GM10847 (cell line): ENCODE results near the gene IL17D.

Experiments
- POLR2A ChIP-seq: IDR thresholded peaks from 2 replicates; pipeline ENCODE4 v1.6.1; 2011; ENCODE audit not compliant: insufficient read length; ENCODE audit errors: extremely low read depth

Gene IL17D

GRCh38 chr13:20713751-20714150 is 10.3 kb downstream of the IL17D start:
- TF ChIP-seq POLR2A: no peak

GRCh38 chr13:20714161-20714560 is 10.7 kb downstream of the IL17D start:
- TF ChIP-seq POLR2A: no peak

GRCh38 chr13:20714563-20715329 is 11.2 kb downstream of the IL17D start:
- no peak for TF ChIP-seq POLR2A

- TF ChIP-seq POLR2A: no peak
Measured at GRCh38 chr13:20715330-20715712, 11.8 kb downstream of the IL17D start.

- no peak for TF ChIP-seq POLR2A
Measured at GRCh38 chr13:20716951-20717350, 13.5 kb downstream of the IL17D start.

DNA sequence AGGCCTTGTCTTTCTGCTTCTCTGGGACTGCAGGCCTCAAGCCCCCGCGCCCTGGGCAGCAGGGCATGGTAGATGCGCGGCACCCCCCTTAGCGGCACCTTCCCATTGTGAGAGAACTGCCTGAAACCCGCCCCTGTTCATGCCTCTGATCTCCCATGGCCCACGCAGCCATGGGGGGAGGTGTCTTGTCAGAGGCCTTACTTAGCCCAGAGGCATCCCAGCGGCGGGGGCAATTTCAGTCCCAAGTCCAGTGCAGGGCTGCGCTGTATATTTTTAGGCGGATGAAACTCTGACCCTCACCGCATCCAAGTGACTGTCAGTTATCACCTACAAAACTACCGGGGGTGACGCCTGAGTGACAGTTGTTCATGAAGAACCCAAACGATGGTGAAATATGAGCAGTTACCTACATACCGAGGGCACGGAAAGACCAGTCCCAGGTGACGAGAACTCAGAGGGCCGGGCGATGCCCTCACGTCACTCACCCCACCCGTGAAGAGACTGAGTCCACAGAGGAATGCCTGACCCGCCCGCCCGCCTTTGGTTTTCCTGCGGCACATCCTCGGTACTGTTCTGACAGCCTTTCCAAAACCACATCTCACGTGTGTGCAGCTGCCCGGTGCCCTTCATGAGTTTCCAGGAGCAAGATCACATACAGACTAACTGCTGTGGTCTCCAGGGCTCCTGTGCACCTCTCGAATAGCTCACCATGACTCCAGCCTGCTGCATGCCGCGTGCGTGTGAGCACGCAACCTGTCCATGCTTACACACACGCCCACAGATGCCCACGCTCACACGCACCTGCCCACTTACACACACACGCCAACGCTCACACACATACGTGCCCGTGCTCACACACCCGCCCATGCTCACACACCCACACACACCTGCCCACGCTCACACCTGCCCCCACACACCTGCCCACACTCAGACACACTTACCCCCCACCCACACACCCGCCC is 14.4 kb downstream of the IL17D start:
- no peak for TF ChIP-seq POLR2A

DNA sequence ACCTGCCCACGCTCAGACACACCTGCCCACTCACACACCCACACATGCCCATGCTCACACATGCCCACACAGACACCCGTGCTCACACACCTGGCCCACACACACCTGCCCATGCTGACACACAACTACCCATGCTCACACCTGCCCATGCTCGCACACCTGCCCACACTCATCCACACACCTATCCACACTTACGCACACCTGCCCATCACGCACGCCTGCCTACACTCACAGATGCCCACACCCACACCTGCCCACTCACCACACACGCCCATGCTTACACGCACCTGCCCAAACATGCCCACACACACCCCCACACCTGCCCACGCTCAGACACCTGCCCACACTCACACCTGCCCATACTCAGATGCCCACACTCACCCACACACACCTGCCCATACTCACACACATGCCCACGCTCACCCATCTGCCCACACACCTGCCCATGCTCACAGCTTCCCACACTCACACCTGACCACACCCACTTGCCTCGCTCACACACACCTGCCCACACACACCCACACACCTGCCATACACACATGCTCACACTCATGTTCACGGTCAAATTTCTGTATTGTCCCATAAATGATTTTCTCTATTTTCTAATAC is 15.6 kb downstream of the IL17D start:
- no peak for TF ChIP-seq POLR2A

DNA sequence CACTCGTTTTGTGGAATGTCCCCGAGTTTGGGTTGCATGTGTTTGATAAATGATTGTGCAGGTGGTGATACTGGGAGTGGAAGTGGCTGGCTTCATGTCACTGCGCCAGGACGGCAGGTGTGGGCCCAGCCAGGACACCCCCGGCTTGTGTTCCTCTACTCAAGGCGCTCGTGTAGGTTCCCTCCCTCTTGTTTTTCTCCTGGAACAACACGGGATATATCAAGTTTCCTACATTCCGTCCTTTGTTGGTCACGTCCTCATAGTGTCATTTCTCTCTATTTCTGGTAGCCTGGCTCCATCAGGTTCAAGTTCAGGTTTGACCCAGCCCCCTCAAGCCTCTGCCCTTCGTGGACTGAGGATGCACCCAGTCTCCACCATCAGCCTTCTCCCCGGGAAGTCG is 16.3 kb downstream of the IL17D start:
- TF ChIP-seq POLR2A: no peak

DNA sequence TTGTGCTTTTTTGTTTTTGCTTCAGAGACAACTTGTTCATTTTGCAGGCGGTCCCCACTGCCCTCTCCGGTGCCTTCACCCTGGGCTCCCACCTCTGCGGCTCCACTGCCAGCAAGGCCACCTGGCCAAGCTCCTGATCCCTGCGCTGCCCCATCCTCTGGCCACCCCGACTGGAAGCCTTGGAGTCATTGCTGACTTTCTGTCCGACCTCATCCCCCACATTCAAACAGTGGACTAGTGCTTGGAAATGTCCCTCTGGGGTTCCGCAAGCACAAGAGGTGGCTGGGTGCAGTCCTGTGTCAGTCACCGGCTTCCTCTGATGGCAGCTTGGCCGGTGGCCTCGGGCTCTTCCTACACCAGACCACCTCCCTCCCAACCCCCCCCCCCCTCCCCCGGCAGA is 17.0 kb downstream of the IL17D start:
- no peak for TF ChIP-seq POLR2A

- TF ChIP-seq POLR2A: no peak
Measured at GRCh38 chr13:20721058-20721453, 17.6 kb downstream of the IL17D start.

GRCh38 chr13:20721454-20722357 is 18.2 kb downstream of the IL17D start:
- TF ChIP-seq POLR2A: no peak

- no peak for TF ChIP-seq POLR2A
Measured at GRCh38 chr13:20727856-20728255, 24.4 kb downstream of the IL17D start.

DNA sequence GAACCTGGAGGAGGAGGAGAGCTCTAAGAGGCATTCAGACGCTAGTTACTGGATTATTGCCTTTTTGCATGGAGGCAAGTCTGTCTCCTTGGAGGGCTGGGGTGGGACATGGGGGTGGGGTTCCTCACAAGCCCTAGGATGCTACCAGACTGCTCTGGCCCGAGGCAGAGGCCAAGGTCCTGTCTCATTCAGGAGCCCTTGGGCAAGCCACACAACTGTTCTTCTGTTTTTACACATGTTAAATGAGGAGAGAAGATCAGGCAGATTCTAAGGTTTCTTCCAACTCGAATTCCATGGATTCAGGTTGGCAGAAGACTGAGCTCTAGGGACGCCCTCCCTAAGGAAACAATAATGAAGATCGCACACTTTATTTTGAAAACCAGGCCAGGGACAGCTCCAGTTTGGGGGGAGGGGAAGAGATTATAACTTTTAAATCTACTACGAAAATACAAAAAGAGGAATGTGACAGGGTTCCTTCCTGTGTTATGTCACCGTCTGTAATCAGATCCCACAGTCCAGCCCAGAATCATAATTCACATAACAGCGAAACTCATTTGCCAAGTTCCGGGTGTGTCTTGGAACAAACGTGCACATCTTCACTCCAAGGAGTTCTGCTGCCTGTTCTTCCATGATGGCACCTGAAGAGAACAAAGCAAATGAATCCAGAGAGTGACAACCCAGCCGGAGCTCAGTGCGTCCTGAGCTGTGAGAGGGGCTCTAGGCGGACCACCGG is 25.2 kb downstream of the IL17D start:
- TF ChIP-seq POLR2A: no peak
